H9 (cell line): ENCODE data around the gene MN1. TPM values are rescaled to one million over a fixed set of nuclear protein-coding genes. Genes with fewer than 3 reads are reported as not detected.

Experiments used
- DNase-seq: peaks from one replicate; pipeline ENCODE4 v3.0.0-alpha.2; 2017
- H2AFZ ChIP-seq: one replicate; pipeline ENCODE4 v1.6.1; 2013; ENCODE audit warnings: mild to moderate bottlenecking, low read length, control low read depth, moderate library complexity
- H2AK5ac ChIP-seq: 2 replicates; pipeline ENCODE4 v1.6.1; 2013; ENCODE audit warnings: low read length, control low read depth, mixed read lengths; ENCODE audit not compliant: insufficient read length
- H2BK120ac ChIP-seq: one replicate; pipeline ENCODE4 v1.6.1; 2013; ENCODE audit warnings: low read depth, mild to moderate bottlenecking, low read length, control low read depth, inconsistent platforms; ENCODE audit not compliant: poor library complexity, severe bottlenecking
- H2BK12ac ChIP-seq: 2 replicates; pipeline ENCODE4 v1.6.1; 2013; ENCODE audit warnings: low read length, control low read depth, mixed read lengths, low read depth; ENCODE audit not compliant: insufficient read length
- H2BK15ac ChIP-seq: 2 replicates; pipeline ENCODE4 v1.6.1; 2013; ENCODE audit warnings: low read depth, low read length, control low read depth
- H2BK20ac ChIP-seq: one replicate; pipeline ENCODE4 v1.6.1; 2013; ENCODE audit warnings: low read depth, mild to moderate bottlenecking, low read length, control low read depth, inconsistent platforms; ENCODE audit not compliant: poor library complexity, severe bottlenecking
- H2BK5ac ChIP-seq: 2 replicates; pipeline ENCODE4 v1.6.1; 2013; ENCODE audit warnings: low read length, control low read depth, mixed read lengths; ENCODE audit not compliant: insufficient read length
- H3K14ac ChIP-seq: 2 replicates; pipeline ENCODE4 v1.6.1; 2013; ENCODE audit warnings: low read length, control low read depth; ENCODE audit not compliant: insufficient read depth
- H3K18ac ChIP-seq: 2 replicates; pipeline ENCODE4 v1.6.1; 2013; ENCODE audit warnings: low read depth, mild to moderate bottlenecking, mixed read lengths, low read length, control low read depth; ENCODE audit not compliant: insufficient read length
- H3K23ac ChIP-seq: 2 replicates; pipeline ENCODE4 v1.6.1; 2013; ENCODE audit warnings: low read length, control low read depth, mixed read lengths, low read depth; ENCODE audit not compliant: insufficient read length
- H3K23me2 ChIP-seq: 2 replicates; pipeline ENCODE4 v1.6.1; 2013; ENCODE audit warnings: low read depth, mild to moderate bottlenecking, mixed read lengths, low read length, control low read depth; ENCODE audit not compliant: insufficient read length, poor library complexity, severe bottlenecking
- H3K27ac ChIP-seq: 2 replicates; pipeline ENCODE4 v1.5.1; 2013; ENCODE audit warnings: low read length, control low read depth, mixed read lengths, low read depth; ENCODE audit not compliant: insufficient read length
- H3K27me3 ChIP-seq: 2 replicates; pipeline ENCODE4 v1.6.1; 2013; ENCODE audit warnings: low read length, control low read depth, inconsistent platforms; ENCODE audit not compliant: insufficient read depth
- H3K4ac ChIP-seq: 2 replicates; pipeline ENCODE4 v1.6.1; 2013; ENCODE audit warnings: low read depth, mild to moderate bottlenecking, control low read depth, inconsistent platforms, low read length, moderate library complexity
- H3K4me1 ChIP-seq: 2 replicates; pipeline ENCODE4 v1.6.1; 2013; ENCODE audit warnings: low read length, control low read depth, inconsistent platforms; ENCODE audit not compliant: insufficient read depth
- H3K4me2 ChIP-seq: 2 replicates; pipeline ENCODE4 v1.6.1; 2013; ENCODE audit warnings: low read length, control low read depth, mixed read lengths; ENCODE audit not compliant: insufficient read length, insufficient read depth
- H3K56ac ChIP-seq: 2 replicates; pipeline ENCODE4 v1.6.1; 2013; ENCODE audit warnings: low read depth, mild to moderate bottlenecking, mixed read lengths, low read length, control low read depth; ENCODE audit not compliant: insufficient read length
- H3K79me1 ChIP-seq: 2 replicates; pipeline ENCODE4 v1.6.1; 2013; ENCODE audit warnings: low read depth, mild to moderate bottlenecking, moderate library complexity, low read length, control low read depth, inconsistent platforms; ENCODE audit not compliant: insufficient read depth, poor library complexity, severe bottlenecking
- H3K79me2 ChIP-seq: 2 replicates; pipeline ENCODE4 v1.6.1; 2013; ENCODE audit warnings: low read length, control low read depth, inconsistent platforms; ENCODE audit not compliant: insufficient read depth
- H3K9ac ChIP-seq: 2 replicates; pipeline ENCODE4 v1.6.1; 2013; ENCODE audit warnings: low read length, control low read depth, mixed read lengths; ENCODE audit not compliant: insufficient read length; ENCODE audit errors: extremely low read depth
- H3K9me3 ChIP-seq: one replicate; pipeline ENCODE4 v1.6.1; 2013; ENCODE audit warnings: low read depth, low read length, inconsistent platforms; ENCODE audit not compliant: control insufficient read depth
- H3T11ph ChIP-seq: one replicate; pipeline ENCODE4 v1.6.1; 2013; ENCODE audit warnings: mild to moderate bottlenecking, low read length, control low read depth, inconsistent platforms
- H4K20me1 ChIP-seq: one replicate; pipeline ENCODE4 v1.6.1; 2013; ENCODE audit not compliant: control insufficient read depth, insufficient read length, insufficient read depth
- H4K5ac ChIP-seq: 2 replicates; pipeline ENCODE4 v1.6.1; 2013; ENCODE audit warnings: low read depth, mild to moderate bottlenecking, mixed read lengths, low read length, control low read depth; ENCODE audit not compliant: insufficient read length
- H4K8ac ChIP-seq: replicated peaks from 2 replicates; pipeline ENCODE4 v1.6.1; 2013; ENCODE audit warnings: low read length, control low read depth, mixed read lengths, low read depth; ENCODE audit not compliant: insufficient read length
- H4K91ac ChIP-seq: 2 replicates; pipeline ENCODE4 v1.6.1; 2013; ENCODE audit warnings: low read depth, mild to moderate bottlenecking, moderate library complexity, mixed read lengths, low read length, control low read depth; ENCODE audit not compliant: insufficient read length
- H3K27ac Mint-ChIP-seq, 3 experiments: 2 replicates in 2 of 3; 3 replicates in 1 of 3; pipeline ENCODE4 v1.8.0; 2020 to 2021; ENCODE audit warnings: mixed read lengths in 3 of 3, mild to moderate bottlenecking in 1 of 3, moderate library complexity in 1 of 3
- H3K27me3 Mint-ChIP-seq: 2 replicates; pipeline ENCODE4 v1.8.0; 2021; ENCODE audit warnings: low read depth, mild to moderate bottlenecking, moderate library complexity, mixed read lengths
- H3K36me3 Mint-ChIP-seq, 3 experiments: 2 replicates in 2 of 3; 3 replicates in 1 of 3; pipeline ENCODE4 v1.8.0; 2020 to 2021; ENCODE audit warnings: low read depth in 3 of 3, mixed read lengths in 3 of 3; ENCODE audit not compliant: insufficient read depth in 1 of 3
- H3K4me1 Mint-ChIP-seq, 2 experiments: 2 replicates each; pipeline ENCODE4 v1.8.0; 2020; ENCODE audit warnings: mixed read lengths in 2 of 2
- H3K4me3 Mint-ChIP-seq, 2 experiments: 2 replicates in 1 of 2; 3 replicates in 1 of 2; pipeline ENCODE4 v1.8.0; 2020 to 2021; ENCODE audit warnings: mild to moderate bottlenecking in 2 of 2, mixed read lengths in 2 of 2, moderate library complexity in 1 of 2
- H3K9me3 Mint-ChIP-seq, 2 experiments: 2 replicates in 1 of 2; 3 replicates in 1 of 2; pipeline ENCODE4 v1.8.0; 2020; ENCODE audit warnings: mild to moderate bottlenecking in 2 of 2, mixed read lengths in 2 of 2, moderate library complexity in 1 of 2
- CTCF ChIP-seq: fragments of 200-600 bp; sonication (generic); conservative IDR thresholded peaks from 3 replicates; pipeline ENCODE4 v1.8.0; 2021; ENCODE audit warnings: antibody characterized with exemption, mild to moderate bottlenecking
- WGBS: extraction: QIAGEN DNeasy Blood & Tissue Kit; methylation state at CpG from one replicate; pipeline ENCODE4 v1.1.7; 2013; ENCODE audit warnings: missing lambda C conversion rate, low lambda C conversion rate, mixed read lengths; ENCODE audit not compliant: insufficient read length; ENCODE audit errors: extremely low coverage; 5-methylcytosine and 5-hydroxymethylcytosine counted together
- total RNA-seq: library from RNA; stranded (reverse); gene quantifications from 2 replicates; pipeline ENCODE4 v1.2.1, GENCODE V29; 2021

The MN1 gene
- total RNA-seq, 1 experiment from 2014 or later: 2.8 TPM

- H3K23ac ChIP-seq: no peak overlapping the region
- H2AFZ ChIP-seq: no peak overlapping the region
- H3K36me3 Mint-ChIP-seq: peaks cover 0 to 8% (median 7%) of the 10 kb centered on the region in 3 experiments; a peak in 6 of 7 replicates
- H3K14ac ChIP-seq: no peak overlapping the region
- H3K9me3 Mint-ChIP-seq: peaks cover 0 to 6% of the 10 kb centered on the region in 2 experiments; a peak in 3 of 5 replicates
- no peak overlapping the region for H2BK20ac ChIP-seq
- no peak overlapping the region for H3K56ac ChIP-seq
- no peaks in the 10 kb centered on the region for H4K20me1 ChIP-seq
- H3K4me1 Mint-ChIP-seq: peaks cover 47 to 64% of the 10 kb centered on the region in 2 experiments
- H3K27me3 Mint-ChIP-seq: peaks cover 2% of the 10 kb centered on the region; the same call in 1 of the 2 replicates
- no peak overlapping the region for H2BK120ac ChIP-seq
- TF ChIP-seq CTCF: no peak
- peaks cover 3% of the 10 kb centered on the region; the same call in 1 of the 2 replicates for H3K4me1 ChIP-seq
- H3K9me3 ChIP-seq: no peaks in the 10 kb centered on the region
- no peaks in the 10 kb centered on the region for H3K79me2 ChIP-seq
- no CpG with 5 or more reads among the region's 3 CpGs for WGBS
- H3K27ac ChIP-seq: no peak overlapping the region
- H3K27me3 ChIP-seq: no peaks in the 10 kb centered on the region
- H2AK5ac ChIP-seq: no peak overlapping the region
- no peak overlapping the region for H2BK12ac ChIP-seq
- H2BK5ac ChIP-seq: no peak overlapping the region
- H3K4ac ChIP-seq: no peak overlapping the region
- DNase-seq: no peak
- H3K4me3 Mint-ChIP-seq: no peak overlapping the region
- H4K5ac ChIP-seq: no peak overlapping the region
- H3T11ph ChIP-seq: no peak overlapping the region
- H3K27ac Mint-ChIP-seq: no peak overlapping the region
- no peaks in the 10 kb centered on the region for H3K79me1 ChIP-seq
- no peak overlapping the region for H4K91ac ChIP-seq
- H3K9ac ChIP-seq: no peak overlapping the region
- H3K18ac ChIP-seq: no peak overlapping the region
- no peak overlapping the region for H2BK15ac ChIP-seq
- peaks cover 7% of the 10 kb centered on the region for H3K23me2 ChIP-seq
- H4K8ac ChIP-seq: no peak overlapping the region
- no peak overlapping the region for H3K4me2 ChIP-seq
These were observed 21.9 kb downstream of the MN1 start for GRCh38 chr22:27779643-27780042.
